Measurements from ENCODE around the gene OVCA2.

- TF ChIP-seq CTCF (tag by site-specific recombination; IDR thresholded peaks at IDR 0.05): no peak
- no peak for TF ChIP-seq ZNF140 (tag by site-specific recombination; IDR thresholded peaks at IDR 0.05)
- no peak for TF ChIP-seq ZNF558 (tag by site-specific recombination; IDR thresholded peaks at IDR 0.05)
- TF ChIP-seq ZNF138 (tag by site-specific recombination; IDR thresholded peaks at IDR 0.05; ENCODE audit: borderline replicate concordance): no peak
- no peak for TF ChIP-seq SETDB1 (IDR thresholded peaks at IDR 0.05; ENCODE audit: insufficient read length, low read length)
- no peak for TF ChIP-seq ZSCAN4 (tag by site-specific recombination; IDR thresholded peaks at IDR 0.05)
- TF ChIP-seq REST (tag by site-specific recombination; IDR thresholded peaks at IDR 0.05): no peak
- no peak for TF ChIP-seq YY1 (tag by site-specific recombination; IDR thresholded peaks at IDR 0.05)
- TF ChIP-seq BCL6B (tag by site-specific recombination; IDR thresholded peaks at IDR 0.05): no peak
- TF ChIP-seq ZNF544 (tag by site-specific recombination; IDR thresholded peaks at IDR 0.05): no peak
- TF ChIP-seq ZNF600 (tag by site-specific recombination; IDR thresholded peaks at IDR 0.05): no peak
- TF ChIP-seq ZBTB7A (tag by site-specific recombination; IDR thresholded peaks at IDR 0.05; ENCODE audit: low read depth): no peak
Measured at GRCh38 chr17:2089021-2089422, 47.2 kb downstream of the OVCA2 start.
